ENCODE results near the gene TMEM38B.
"Not testable (repeated sequence)": the region's sequence is repeated elsewhere in the genome, so short reads cannot be mapped to it uniquely, and the experiment has no call there.

Gene TMEM38B

DNA sequence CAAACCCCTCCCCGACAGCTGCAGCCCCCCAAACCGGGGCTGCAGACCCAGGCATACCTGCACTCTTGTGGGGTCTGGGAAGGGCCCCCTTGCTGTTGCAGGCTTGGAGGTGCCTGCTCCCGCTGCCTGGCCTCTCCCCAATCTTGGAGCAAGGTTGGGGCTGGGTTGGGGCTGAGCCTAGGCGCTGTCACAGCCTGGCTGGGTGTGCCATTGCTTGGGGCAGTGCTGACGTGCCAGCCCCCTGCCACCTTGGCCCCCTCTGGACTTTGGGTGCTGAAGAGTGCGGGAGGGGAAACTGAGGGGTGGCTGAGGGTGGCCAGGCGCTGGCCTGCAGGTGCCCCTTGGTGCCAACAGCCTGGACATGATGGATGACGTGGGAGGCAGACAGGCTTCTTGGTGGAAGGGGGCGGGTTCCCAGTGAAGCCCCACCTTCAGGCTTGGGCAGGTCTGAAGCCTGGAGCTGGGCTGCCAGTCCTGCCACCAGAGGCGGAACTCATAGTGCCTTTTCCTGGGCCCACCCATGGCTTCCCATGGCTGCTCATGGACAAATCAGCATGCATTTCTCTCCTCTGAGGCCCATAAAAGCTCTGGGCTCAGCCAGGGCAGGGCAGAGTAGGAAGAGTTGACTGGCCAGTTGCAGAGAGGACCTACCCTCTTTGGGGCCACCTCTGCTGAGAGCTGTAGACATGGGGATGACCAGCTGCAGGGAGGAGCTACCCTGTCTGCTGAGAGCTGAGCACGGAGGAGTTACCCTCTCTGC, 19.1 kb downstream of the TMEM38B start:
- Histone ChIP-seq H2BK120ac (ENCODE audit: low read depth, low read length) (no peak overlapping the region), H3K36me3 (ENCODE audit: control insufficient read depth, insufficient read depth, low read length) (no peaks in the 10 kb centered on the region), H4K5ac (ENCODE audit: low read length) (no peak overlapping the region), H2AK5ac (ENCODE audit: low read length) (no peak overlapping the region), H4K8ac (ENCODE audit: low read depth, low read length) (no peak overlapping the region), H3K23ac (ENCODE audit: low read length) (no peak overlapping the region), H3K56ac (ENCODE audit: low read length) (no peak overlapping the region), H2BK15ac (replicated peaks; ENCODE audit: low read depth) (no peak overlapping the region), H3K9ac (ENCODE audit: low read length) (no peak overlapping the region), H3K79me1 (ENCODE audit: low read length) (no peaks in the 10 kb centered on the region), H3K27me3 (ENCODE audit: insufficient read depth, low read length, poor library complexity) (no peaks in the 10 kb centered on the region), H3K18ac (ENCODE audit: low read length) (no peak overlapping the region), H3K79me2 (ENCODE audit: control insufficient read depth, insufficient read depth, low read length) (no peaks in the 10 kb centered on the region), H3K4me3 (ENCODE audit: low read length) (no peak overlapping the region), H3K4ac (ENCODE audit: low read depth, low read length) (no peak overlapping the region), H2BK5ac (ENCODE audit: low read length) (no peak overlapping the region), H3K4me2 (ENCODE audit: low read length) (no peak overlapping the region), H3K4me1 (ENCODE audit: control insufficient read depth, low read depth, low read length) (no peaks in the 10 kb centered on the region), H3K27ac (ENCODE audit: low read depth, low read length) (no peak overlapping the region)
- WGBS (ENCODE audit: extremely low coverage, insufficient coverage, low lambda C conversion rate) = no CpG with 5 or more reads among the region's 11 CpGs
- no peak for DNase-seq

DNA sequence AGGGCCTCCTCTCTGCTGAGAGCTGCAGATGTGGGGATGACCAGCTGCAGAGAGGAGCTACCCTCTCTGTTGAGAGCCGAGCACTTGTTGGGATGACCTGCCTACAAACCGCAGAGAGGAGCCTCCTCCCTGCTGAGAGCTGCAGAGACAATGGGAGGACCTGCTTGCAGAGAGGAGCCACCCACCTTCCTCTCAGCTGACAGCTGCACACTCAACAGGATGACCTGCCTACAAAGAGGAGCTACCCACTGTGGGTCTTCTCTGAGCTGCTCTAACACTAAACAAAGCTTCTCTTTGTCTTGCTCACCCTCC, 19.6 kb downstream of the TMEM38B start:
- no peak overlapping the region for H4K5ac ChIP-seq (ENCODE audit: low read length)
- H3K9ac ChIP-seq (ENCODE audit: low read length) = no peak overlapping the region
- no peak overlapping the region for H2BK120ac ChIP-seq (ENCODE audit: low read depth, low read length)
- no peak overlapping the region for H3K27ac ChIP-seq (ENCODE audit: low read depth, low read length)
- H3K23ac ChIP-seq (ENCODE audit: low read length) = no peak overlapping the region
- no peak overlapping the region for H3K56ac ChIP-seq (ENCODE audit: low read length)
- DNase-seq = no peak
- H4K8ac ChIP-seq (ENCODE audit: low read depth, low read length) = no peak overlapping the region
- no peak overlapping the region for H3K4ac ChIP-seq (ENCODE audit: low read depth, low read length)
- H3K79me2 ChIP-seq (ENCODE audit: control insufficient read depth, insufficient read depth, low read length) = no peaks in the 10 kb centered on the region
- no peak overlapping the region for H2BK5ac ChIP-seq (ENCODE audit: low read length)
- no peak overlapping the region for H3K4me2 ChIP-seq (ENCODE audit: low read length)
- no CpG with 5 or more reads among the region's 2 CpGs for WGBS (ENCODE audit: extremely low coverage, insufficient coverage, low lambda C conversion rate)
- H3K36me3 ChIP-seq (ENCODE audit: control insufficient read depth, insufficient read depth, low read length) = no peaks in the 10 kb centered on the region
- no peaks in the 10 kb centered on the region for H3K79me1 ChIP-seq (ENCODE audit: low read length)
- H2AK5ac ChIP-seq (ENCODE audit: low read length) = no peak overlapping the region
- H3K18ac ChIP-seq (ENCODE audit: low read length) = no peak overlapping the region
- H2BK15ac ChIP-seq (replicated peaks; ENCODE audit: low read depth) = no peak overlapping the region
- H3K4me1 ChIP-seq (ENCODE audit: control insufficient read depth, low read depth, low read length) = no peaks in the 10 kb centered on the region
- no peaks in the 10 kb centered on the region for H3K27me3 ChIP-seq (ENCODE audit: insufficient read depth, low read length, poor library complexity)
- no peak overlapping the region for H3K4me3 ChIP-seq (ENCODE audit: low read length)

DNA sequence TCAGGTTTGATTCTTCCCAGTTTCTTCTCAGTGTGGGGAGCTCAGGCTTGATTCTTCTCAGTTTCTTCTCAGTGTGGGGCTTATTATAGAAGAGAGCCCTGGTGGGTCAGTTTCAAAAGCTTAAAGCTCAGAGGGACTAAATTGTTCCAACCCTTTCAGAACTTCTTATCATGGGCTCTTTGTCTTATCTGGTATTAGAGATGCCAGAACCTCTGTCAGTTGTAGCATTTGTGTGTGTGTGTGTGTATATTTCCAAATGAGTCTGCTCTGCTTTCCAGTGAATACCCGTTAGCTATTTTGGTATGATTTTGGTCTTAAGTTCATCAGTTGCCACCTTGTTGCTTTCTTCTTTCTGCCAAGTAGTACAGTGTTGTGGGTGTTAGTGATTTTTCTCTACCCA, 21.8 kb downstream of the TMEM38B start:
- Histone ChIP-seq H3K4ac (ENCODE audit: low read depth, low read length) (no peak overlapping the region), H3K56ac (ENCODE audit: low read length) (no peak overlapping the region), H3K79me1 (ENCODE audit: low read length) (no peaks in the 10 kb centered on the region), H3K23ac (ENCODE audit: low read length) (no peak overlapping the region), H3K4me2 (ENCODE audit: low read length) (no peak overlapping the region), H3K79me2 (ENCODE audit: control insufficient read depth, insufficient read depth, low read length) (no peaks in the 10 kb centered on the region), H2BK120ac (ENCODE audit: low read depth, low read length) (no peak overlapping the region), H3K36me3 (ENCODE audit: control insufficient read depth, insufficient read depth, low read length) (no peaks in the 10 kb centered on the region), H2BK5ac (ENCODE audit: low read length) (no peak overlapping the region), H4K5ac (ENCODE audit: low read length) (no peak overlapping the region), H2AK5ac (ENCODE audit: low read length) (no peak overlapping the region), H3K27ac (ENCODE audit: low read depth, low read length) (no peak overlapping the region), H3K4me1 (ENCODE audit: control insufficient read depth, low read depth, low read length) (no peaks in the 10 kb centered on the region), H3K27me3 (ENCODE audit: insufficient read depth, low read length, poor library complexity) (no peaks in the 10 kb centered on the region), H2BK15ac (replicated peaks; ENCODE audit: low read depth) (no peak overlapping the region), H4K8ac (ENCODE audit: low read depth, low read length) (no peak overlapping the region), H3K18ac (ENCODE audit: low read length) (no peak overlapping the region), H3K9ac (ENCODE audit: low read length) (no peak overlapping the region), H3K4me3 (ENCODE audit: low read length) (no peak overlapping the region)
- DNase-seq = no peak
- no CpG with 5 or more reads among the region's 1 CpG for WGBS (ENCODE audit: extremely low coverage, insufficient coverage, low lambda C conversion rate)

DNA sequence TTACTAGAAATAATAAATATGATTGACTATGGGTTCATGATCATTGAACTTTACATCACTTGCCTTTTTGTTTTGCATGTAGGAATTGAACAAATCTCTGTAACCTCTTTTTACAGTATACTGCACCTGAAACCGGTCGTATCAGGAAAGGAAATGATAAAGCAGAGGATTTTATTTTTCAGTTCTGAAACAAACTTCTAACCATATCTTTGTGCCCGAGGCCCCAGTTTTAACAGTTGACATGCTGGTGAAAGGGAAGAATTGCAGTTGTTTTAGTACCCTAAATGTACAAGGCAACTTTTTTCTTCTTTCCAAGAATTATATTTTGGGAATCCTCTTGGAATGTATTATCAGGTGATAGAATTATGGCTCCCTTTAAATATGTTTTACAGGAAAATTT, 27.8 kb downstream of the TMEM38B start:
- H3K4me3 ChIP-seq (ENCODE audit: low read length) = no peak overlapping the region
- WGBS (ENCODE audit: extremely low coverage, insufficient coverage, low lambda C conversion rate) = no CpG with 5 or more reads among the region's 3 CpGs
- H3K4me1 ChIP-seq (ENCODE audit: control insufficient read depth, low read depth, low read length) = no peaks in the 10 kb centered on the region
- H3K36me3 ChIP-seq (ENCODE audit: control insufficient read depth, insufficient read depth, low read length) = no peaks in the 10 kb centered on the region
- no peak overlapping the region for H4K8ac ChIP-seq (ENCODE audit: low read depth, low read length)
- H3K18ac ChIP-seq (ENCODE audit: low read length) = no peak overlapping the region
- H2AK5ac ChIP-seq (ENCODE audit: low read length) = no peak overlapping the region
- H3K4ac ChIP-seq (ENCODE audit: low read depth, low read length) = no peak overlapping the region
- H3K23ac ChIP-seq (ENCODE audit: low read length) = no peak overlapping the region
- H2BK120ac ChIP-seq (ENCODE audit: low read depth, low read length) = no peak overlapping the region
- H4K5ac ChIP-seq (ENCODE audit: low read length) = no peak overlapping the region
- no peaks in the 10 kb centered on the region for H3K79me1 ChIP-seq (ENCODE audit: low read length)
- H3K56ac ChIP-seq (ENCODE audit: low read length) = no peak overlapping the region
- H3K9ac ChIP-seq (ENCODE audit: low read length) = no peak overlapping the region
- H2BK15ac ChIP-seq (replicated peaks; ENCODE audit: low read depth) = no peak overlapping the region
- no peak overlapping the region for H2BK5ac ChIP-seq (ENCODE audit: low read length)
- no peak for DNase-seq
- no peak overlapping the region for H3K27ac ChIP-seq (ENCODE audit: low read depth, low read length)
- H3K4me2 ChIP-seq (ENCODE audit: low read length) = no peak overlapping the region
- no peaks in the 10 kb centered on the region for H3K79me2 ChIP-seq (ENCODE audit: control insufficient read depth, insufficient read depth, low read length)
- no peaks in the 10 kb centered on the region for H3K27me3 ChIP-seq (ENCODE audit: insufficient read depth, low read length, poor library complexity)

DNA sequence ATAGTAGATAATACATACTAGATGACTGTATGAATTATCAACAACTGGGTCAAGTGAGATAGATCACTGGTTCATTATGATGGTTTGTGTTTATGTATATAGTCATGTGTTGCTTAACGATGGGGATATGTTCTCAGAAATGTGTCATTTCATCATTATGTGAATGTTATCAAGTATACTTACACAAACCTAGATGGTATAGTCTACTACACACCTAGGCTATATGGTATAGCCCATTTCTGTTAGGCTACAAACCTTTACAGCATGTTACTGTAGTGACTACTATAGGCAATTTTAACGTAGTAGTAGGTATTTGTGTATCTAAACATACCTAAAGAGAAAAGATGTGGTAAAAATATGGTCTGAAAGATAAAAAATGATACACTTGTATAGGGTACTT, 31.0 kb downstream of the TMEM38B start:
- Histone ChIP-seq H4K8ac (ENCODE audit: low read depth, low read length) (no peak overlapping the region), H4K5ac (ENCODE audit: low read length) (no peak overlapping the region), H2BK5ac (ENCODE audit: low read length) (no peak overlapping the region), H3K4me2 (ENCODE audit: low read length) (no peak overlapping the region), H2BK15ac (replicated peaks; ENCODE audit: low read depth) (no peak overlapping the region), H3K9ac (ENCODE audit: low read length) (no peak overlapping the region), H3K79me1 (ENCODE audit: low read length) (no peaks in the 10 kb centered on the region), H2AK5ac (ENCODE audit: low read length) (no peak overlapping the region), H3K36me3 (ENCODE audit: control insufficient read depth, insufficient read depth, low read length) (no peaks in the 10 kb centered on the region), H2BK120ac (ENCODE audit: low read depth, low read length) (no peak overlapping the region), H3K27ac (ENCODE audit: low read depth, low read length) (no peak overlapping the region), H3K4ac (ENCODE audit: low read depth, low read length) (no peak overlapping the region), H3K18ac (ENCODE audit: low read length) (no peak overlapping the region), H3K79me2 (ENCODE audit: control insufficient read depth, insufficient read depth, low read length) (no peaks in the 10 kb centered on the region), H3K27me3 (ENCODE audit: insufficient read depth, low read length, poor library complexity) (no peaks in the 10 kb centered on the region), H3K56ac (ENCODE audit: low read length) (no peak overlapping the region), H3K4me3 (ENCODE audit: low read length) (no peak overlapping the region), H3K4me1 (ENCODE audit: control insufficient read depth, low read depth, low read length) (no peaks in the 10 kb centered on the region), H3K23ac (ENCODE audit: low read length) (no peak overlapping the region)
- no peak for DNase-seq
- WGBS (ENCODE audit: extremely low coverage, insufficient coverage, low lambda C conversion rate) = no CpG with 5 or more reads among the region's 2 CpGs

DNA sequence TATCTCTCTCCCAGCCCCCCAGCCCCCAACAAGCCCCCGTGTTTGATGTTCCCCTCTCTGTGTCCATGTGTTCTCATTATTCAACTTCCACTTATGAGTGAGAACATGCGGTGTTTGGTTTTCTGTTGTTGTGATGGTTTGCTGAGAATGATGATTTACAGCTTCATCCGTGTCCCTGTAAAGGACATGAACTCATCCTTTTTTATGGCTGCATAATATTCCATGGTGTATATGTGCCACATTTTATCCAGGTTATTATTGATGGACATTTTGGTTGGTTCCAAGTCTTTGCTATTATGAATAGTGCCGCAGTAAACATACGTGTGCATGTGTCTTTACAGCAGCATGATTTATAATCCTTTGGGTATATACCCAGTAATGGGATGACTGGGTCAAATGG, 33.9 kb downstream of the TMEM38B start:
- no CpG with 5 or more reads among the region's 5 CpGs for WGBS (ENCODE audit: extremely low coverage, insufficient coverage, low lambda C conversion rate)
- not testable (repeated sequence) for H3K4me1 ChIP-seq (ENCODE audit: control insufficient read depth, low read depth, low read length); DNase-seq

More for the DNA sequence above, 33.9 kb downstream of the TMEM38B start:
- H2BK120ac ChIP-seq (ENCODE audit: low read depth, low read length); H3K56ac ChIP-seq (ENCODE audit: low read length); H2BK5ac ChIP-seq (ENCODE audit: low read length); H3K79me1 ChIP-seq (ENCODE audit: low read length); H3K4me3 ChIP-seq (ENCODE audit: low read length); H3K4ac ChIP-seq (ENCODE audit: low read depth, low read length); H3K18ac ChIP-seq (ENCODE audit: low read length); H4K5ac ChIP-seq (ENCODE audit: low read length); H2AK5ac ChIP-seq (ENCODE audit: low read length); H3K79me2 ChIP-seq (ENCODE audit: control insufficient read depth, insufficient read depth, low read length); H3K27ac ChIP-seq (ENCODE audit: low read depth, low read length); H3K4me2 ChIP-seq (ENCODE audit: low read length); H2BK15ac ChIP-seq (replicated peaks; ENCODE audit: low read depth); H3K36me3 ChIP-seq (ENCODE audit: control insufficient read depth, insufficient read depth, low read length); H4K8ac ChIP-seq (ENCODE audit: low read depth, low read length); H3K9ac ChIP-seq (ENCODE audit: low read length); H3K27me3 ChIP-seq (ENCODE audit: insufficient read depth, low read length, poor library complexity); H3K23ac ChIP-seq (ENCODE audit: low read length): not testable (repeated sequence)
